ENCODE data around the gene GPAM.

GPAM gene

GRCh38 chr10:112215342-112215774, 31.8 kb upstream of the GPAM start:
- in situ Hi-C loops (cut with MboI; ENCODE audit: low sequenced_read_pairs, unreplicated experiment) = no loop called here
- DNase-seq (ENCODE audit: low spot score) = no peak
- TF ChIP-seq CTCF (IDR thresholded peaks at IDR 0.05; ENCODE audit: borderline replicate concordance, control extremely low read depth, extremely low read depth, insufficient read depth, missing control alignments) = no peak

GRCh38 chr10:112214298-112214926, 30.8 kb upstream of the GPAM start:
- no peak for TF ChIP-seq CTCF (IDR thresholded peaks at IDR 0.05; ENCODE audit: borderline replicate concordance, control extremely low read depth, extremely low read depth, insufficient read depth, missing control alignments)
- in situ Hi-C loops (cut with MboI; ENCODE audit: low sequenced_read_pairs, unreplicated experiment) = no loop called here

GRCh38 chr10:112213836-112214235, 30.3 kb upstream of the GPAM start:
- in situ Hi-C loops (cut with MboI; ENCODE audit: low sequenced_read_pairs, unreplicated experiment) = no loop called here
- TF ChIP-seq CTCF (IDR thresholded peaks at IDR 0.05; ENCODE audit: borderline replicate concordance, control extremely low read depth, extremely low read depth, insufficient read depth, missing control alignments) = no peak
- DNase-seq (ENCODE audit: low spot score) = no peak

More at GRCh38 chr10:112214298-112214926, 30.8 kb upstream of the GPAM start:
- DNase-seq (ENCODE audit: low spot score) = no peak

GRCh38 chr10:112213098-112213823, 29.7 kb upstream of the GPAM start:
- no peak for DNase-seq (ENCODE audit: low spot score)
- in situ Hi-C loops (cut with MboI; ENCODE audit: low sequenced_read_pairs, unreplicated experiment) = no loop called here
- no peak for TF ChIP-seq CTCF (IDR thresholded peaks at IDR 0.05; ENCODE audit: borderline replicate concordance, control extremely low read depth, extremely low read depth, insufficient read depth, missing control alignments)

GRCh38 chr10:112210666-112211065, 27.1 kb upstream of the GPAM start:
- no peak for TF ChIP-seq CTCF (IDR thresholded peaks at IDR 0.05; ENCODE audit: borderline replicate concordance, control extremely low read depth, extremely low read depth, insufficient read depth, missing control alignments)
- no peak for DNase-seq (ENCODE audit: low spot score)
- in situ Hi-C loops (cut with MboI; ENCODE audit: low sequenced_read_pairs, unreplicated experiment) = no loop called here

GRCh38 chr10:112209684-112210131, 26.1 kb upstream of the GPAM start:
- no peak for DNase-seq (ENCODE audit: low spot score)
- no peak for TF ChIP-seq CTCF (IDR thresholded peaks at IDR 0.05; ENCODE audit: borderline replicate concordance, control extremely low read depth, extremely low read depth, insufficient read depth, missing control alignments)
- in situ Hi-C loops (cut with MboI; ENCODE audit: low sequenced_read_pairs, unreplicated experiment) = no loop called here
